Measurements from ENCODE around the gene ZNF639.

- TF ChIP-seq POLR2A (IDR thresholded peaks at IDR 0.05) (no peak), CTCF (IDR thresholded peaks at IDR 0.05) (no peak)
Observed at GRCh38 chr3:179333084-179333483, 10.3 kb downstream of the ZNF639 start.

Data from right lobe of liver (tissue), 4 donors.